Caco-2 (cell line): ENCODE data around the gene CNTN2. TPM values are rescaled to one million over a fixed set of nuclear protein-coding genes. Genes with fewer than 3 reads are reported as not detected.

Experiments
- BruUV-seq: library from RNA; stranded (reverse); fragments of 400-500 nt; replicated peaks from 2 replicates; lab custom pipeline; 2021; lab: Mats Ljungman, UMichigan
- CTCF ChIA-PET: fragments of 300-600 bp; sonication (Branson Sonifier 250); formaldehyde crosslinking; loops from one replicate; lab custom pipeline; 2022; ENCODE audit warnings: antibody characterized with exemption; lab: Charles Lee
- POLR2A ChIA-PET: fragments of 300-600 bp; sonication (Branson Sonifier 250); formaldehyde crosslinking; loops from one replicate; lab custom pipeline; 2022; ENCODE audit warnings: antibody characterized with exemption; lab: Charles Lee
- DNase-seq, 2 experiments: peaks; one replicate each; pipeline versions ENCODE4 v3.0.0 to v3.0.0-alpha.2; 2020 to 2022
- H3K27me3 ChIP-seq: replicated peaks from 2 replicates; pipeline ENCODE4 v1.6.0; 2011; ENCODE audit warnings: low read length; ENCODE audit not compliant: control insufficient read depth, insufficient read depth
- H3K36me3 ChIP-seq: 2 replicates; pipeline ENCODE4 v1.5.1; 2011; ENCODE audit warnings: low read length; ENCODE audit not compliant: control insufficient read depth, insufficient read depth
- H3K4me1 ChIP-seq: fragments of 250-450 bp; sonication (Bioruptor Pico); 2 replicates; pipeline ENCODE4 v1.5.1; 2020; ENCODE audit warnings: mild to moderate bottlenecking
- H3K4me3 ChIP-seq: 2 replicates; pipeline ENCODE4 v1.5.1; 2011; ENCODE audit warnings: low read depth, mild to moderate bottlenecking, control low read depth, low read length
- H3K9me3 ChIP-seq: fragments of 250-450 bp; sonication (Bioruptor Pico); 2 replicates; pipeline ENCODE4 v1.5.1; 2020; ENCODE audit warnings: mild to moderate bottlenecking, moderate library complexity
- H3K27ac Mint-ChIP-seq: one replicate; pipeline ENCODE4 v1.8.0; 2022; ENCODE audit warnings: mixed read lengths; ENCODE audit not compliant: unreplicated experiment
- H3K27me3 Mint-ChIP-seq: one replicate; pipeline ENCODE4 v1.8.0; 2022; ENCODE audit warnings: mixed read lengths; ENCODE audit not compliant: insufficient read depth, unreplicated experiment
- H3K36me3 Mint-ChIP-seq: one replicate; pipeline ENCODE4 v1.8.0; 2022; ENCODE audit warnings: mild to moderate bottlenecking, mixed read lengths; ENCODE audit not compliant: insufficient read depth, unreplicated experiment
- H3K4me1 Mint-ChIP-seq: one replicate; pipeline ENCODE4 v1.8.0; 2022; ENCODE audit warnings: low read depth, mixed read lengths; ENCODE audit not compliant: unreplicated experiment
- H3K4me3 Mint-ChIP-seq: one replicate; pipeline ENCODE4 v1.8.0; 2022; ENCODE audit warnings: mild to moderate bottlenecking, moderate library complexity, mixed read lengths; ENCODE audit not compliant: unreplicated experiment
- H3K9me3 Mint-ChIP-seq: one replicate; pipeline ENCODE4 v1.8.0; 2022; ENCODE audit warnings: mixed read lengths; ENCODE audit not compliant: unreplicated experiment
- intact Hi-C: fragments of 100-400 bp; cut with micrococcal nuclease; formaldehyde crosslinking; loops from one replicate; pipeline ENCODE4 v1.10.0; 2022; ENCODE audit not compliant: unreplicated experiment
- total RNA-seq: library from RNA; stranded (reverse); gene quantifications from 2 replicates; pipeline ENCODE4 v1.2.3, GENCODE V29; 2022
- TF ChIP-seq, protein P1 (sequence below), 2 experiments: fragments of 200-600 bp in 1 of 2; IDR thresholded peaks; 1 replicate in 1 of 2; 2 replicates in 1 of 2; pipeline versions ENCODE4 v1.5.1 to v1.8.0; 2011 to 2022; ENCODE audit warnings: antibody characterized with exemption in 1 of 2, control low read depth in 1 of 2, inconsistent platforms in 1 of 2, low read depth in 1 of 2, low read length in 1 of 2, mild to moderate bottlenecking in 1 of 2, moderate library complexity in 1 of 2; ENCODE audit not compliant: insufficient read depth in 1 of 2, severe bottlenecking in 1 of 2, unreplicated experiment in 1 of 2

The CNTN2 gene
- total RNA-seq, 1 experiment from 2014 or later = not detected

GRCh38 chr1:205061227-205061626 is 18.2 kb downstream of the CNTN2 start:
- intact Hi-C loops = loop anchor here (1.0 kb wide), 3 partner anchors 72 to 195 kb away; no protein-coding TSS in a partner anchor
- no peaks in the 10 kb centered on the region for H3K36me3 Mint-ChIP-seq
- H3K36me3 ChIP-seq = no peaks in the 10 kb centered on the region; the same call in 1 of the 2 replicates
- H3K4me3 ChIP-seq = no peak overlapping the region
- H3K9me3 Mint-ChIP-seq = no peaks in the 10 kb centered on the region
- H3K27ac Mint-ChIP-seq = no peak overlapping the region
- TF ChIP-seq, protein P1, sequence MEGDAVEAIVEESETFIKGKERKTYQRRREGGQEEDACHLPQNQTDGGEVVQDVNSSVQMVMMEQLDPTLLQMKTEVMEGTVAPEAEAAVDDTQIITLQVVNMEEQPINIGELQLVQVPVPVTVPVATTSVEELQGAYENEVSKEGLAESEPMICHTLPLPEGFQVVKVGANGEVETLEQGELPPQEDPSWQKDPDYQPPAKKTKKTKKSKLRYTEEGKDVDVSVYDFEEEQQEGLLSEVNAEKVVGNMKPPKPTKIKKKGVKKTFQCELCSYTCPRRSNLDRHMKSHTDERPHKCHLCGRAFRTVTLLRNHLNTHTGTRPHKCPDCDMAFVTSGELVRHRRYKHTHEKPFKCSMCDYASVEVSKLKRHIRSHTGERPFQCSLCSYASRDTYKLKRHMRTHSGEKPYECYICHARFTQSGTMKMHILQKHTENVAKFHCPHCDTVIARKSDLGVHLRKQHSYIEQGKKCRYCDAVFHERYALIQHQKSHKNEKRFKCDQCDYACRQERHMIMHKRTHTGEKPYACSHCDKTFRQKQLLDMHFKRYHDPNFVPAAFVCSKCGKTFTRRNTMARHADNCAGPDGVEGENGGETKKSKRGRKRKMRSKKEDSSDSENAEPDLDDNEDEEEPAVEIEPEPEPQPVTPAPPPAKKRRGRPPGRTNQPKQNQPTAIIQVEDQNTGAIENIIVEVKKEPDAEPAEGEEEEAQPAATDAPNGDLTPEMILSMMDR (IDR thresholded peaks at IDR 0.05; ENCODE audit: insufficient read depth in 1 of 2, low read depth in 1 of 2, low read length in 1 of 2, severe bottlenecking in 1 of 2, unreplicated experiment in 1 of 2) = no peak
- H3K27me3 Mint-ChIP-seq = no peaks in the 10 kb centered on the region
- DNase-seq = no peak
- no peak overlapping the region for H3K4me3 Mint-ChIP-seq
- BruUV-seq = no TSS peak
- no peaks in the 10 kb centered on the region for H3K9me3 ChIP-seq
- CTCF ChIA-PET = interaction anchor here (0.7 to 3.6 kb wide), 44 partner anchors 9 to 463 kb away, joined by 3 to 191 read pairs (median 6); partner anchors contain the start of genes RBBP5 and TMCC2
- H3K27me3 ChIP-seq = no peaks in the 10 kb centered on the region
- POLR2A ChIA-PET = no interaction called here
- H3K4me1 ChIP-seq = peaks cover 6% of the 10 kb centered on the region; the same call in 1 of the 2 replicates
- H3K4me1 Mint-ChIP-seq = no peaks in the 10 kb centered on the region

DNA sequence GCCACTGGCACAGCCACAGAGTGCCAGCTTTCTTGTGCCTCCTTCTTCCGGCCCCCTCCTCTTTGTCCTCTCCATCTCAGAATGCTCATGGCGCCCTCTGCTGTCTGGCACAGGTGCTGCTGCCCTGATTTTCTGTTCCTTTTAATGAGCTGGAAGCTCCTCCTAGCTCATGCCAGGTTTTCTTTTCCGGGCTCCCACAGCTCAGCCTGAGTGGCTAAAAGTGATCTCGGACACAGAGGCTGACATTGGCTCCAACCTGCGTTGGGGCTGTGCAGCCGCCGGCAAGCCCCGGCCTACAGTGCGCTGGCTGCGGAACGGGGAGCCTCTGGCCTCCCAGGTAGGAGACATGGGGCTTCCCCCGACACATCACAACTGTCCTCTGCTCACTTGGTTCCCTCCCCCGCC is 18.7 kb downstream of the CNTN2 start:
- H3K36me3 Mint-ChIP-seq = no peaks in the 10 kb centered on the region
- no peaks in the 10 kb centered on the region for H3K27me3 ChIP-seq
- no peak overlapping the region for H3K27ac Mint-ChIP-seq
- CTCF ChIA-PET = interaction anchor here (0.6 to 3.6 kb wide), 55 partner anchors 9 to 618 kb away, joined by 3 to 191 read pairs (median 4); partner anchors contain the start of genes RBBP5, TMCC2 and TMEM81
- peaks cover 2% of the 10 kb centered on the region for H3K27me3 Mint-ChIP-seq
- no peak overlapping the region for H3K4me3 Mint-ChIP-seq
- H3K9me3 Mint-ChIP-seq = no peaks in the 10 kb centered on the region
- no peaks in the 10 kb centered on the region; the same call in 1 of the 2 replicates for H3K36me3 ChIP-seq
- no peaks in the 10 kb centered on the region for H3K4me1 Mint-ChIP-seq
- H3K4me3 ChIP-seq = no peak overlapping the region
- H3K4me1 ChIP-seq = peaks cover 6% of the 10 kb centered on the region; the same call in 1 of the 2 replicates
- H3K9me3 ChIP-seq = no peaks in the 10 kb centered on the region
- DNase-seq = peak; percentile 71 to 82
- TF ChIP-seq, protein P1 (IDR thresholded peaks at IDR 0.05; ENCODE audit: insufficient read depth in 1 of 2, low read depth in 1 of 2, low read length in 1 of 2, severe bottlenecking in 1 of 2, unreplicated experiment in 1 of 2) = peak; percentile 87 to 91
- intact Hi-C loops = loop anchor here (1.0 kb wide), 3 partner anchors 72 to 195 kb away; no protein-coding TSS in a partner anchor
- BruUV-seq = no TSS peak
- POLR2A ChIA-PET = interaction anchor here (0.5 to 0.6 kb wide), 2 partner anchors 72 to 239 kb away, joined by 3 to 6 read pairs; no protein-coding TSS in a partner anchor

GRCh38 chr1:205062319-205062718 is 19.3 kb downstream of the CNTN2 start:
- intact Hi-C loops = no loop called here
- H3K36me3 ChIP-seq = no peaks in the 10 kb centered on the region; the same call in 1 of the 2 replicates
- H3K36me3 Mint-ChIP-seq = no peaks in the 10 kb centered on the region
- no peak overlapping the region for H3K4me3 ChIP-seq
- POLR2A ChIA-PET = no interaction called here
- no peaks in the 10 kb centered on the region for H3K9me3 Mint-ChIP-seq
- no peaks in the 10 kb centered on the region for H3K27me3 ChIP-seq
- H3K27ac Mint-ChIP-seq = no peak overlapping the region
- H3K9me3 ChIP-seq = no peaks in the 10 kb centered on the region
- BruUV-seq = no TSS peak
- no peaks in the 10 kb centered on the region for H3K4me1 Mint-ChIP-seq
- no peak overlapping the region for H3K4me3 Mint-ChIP-seq
- CTCF ChIA-PET = interaction anchor here (0.6 to 3.6 kb wide), 10 partner anchors 23 to 384 kb away, joined by 3 to 191 read pairs (median 10); no protein-coding TSS in a partner anchor
- TF ChIP-seq, protein P1 (IDR thresholded peaks at IDR 0.05; ENCODE audit: insufficient read depth in 1 of 2, low read depth in 1 of 2, low read length in 1 of 2, severe bottlenecking in 1 of 2, unreplicated experiment in 1 of 2) = no peak
- H3K4me1 ChIP-seq = peaks cover 6% of the 10 kb centered on the region; the same call in 1 of the 2 replicates
- H3K27me3 Mint-ChIP-seq = peaks cover 2% of the 10 kb centered on the region
- no peak for DNase-seq
